K562 (cell line): ENCODE results near the gene PPP2R2D. TPM values are rescaled to one million over a fixed set of nuclear protein-coding genes. Genes with fewer than 3 reads are reported as not detected.
A peak's percentile ranks its signal among the peaks of the same experiment; 100 is the strongest.

ENCODE experiments used
- ATAC-seq: fragments of 200-7000 bp; cut with Tn5 transposase; 3 replicates; pipeline ENCODE4 v1.9.1; 2020; ENCODE audit warnings: moderate library complexity
- BruUV-seq: library from RNA; stranded (reverse); fragments of 400-500 nt; replicated peaks from 2 replicates; lab custom pipeline; 2021; lab: Mats Ljungman, UMichigan
- CTCF ChIA-PET: fragments of 300-600 bp; formaldehyde crosslinking; extraction: SDS; loops from one replicate; lab custom pipeline; 2021; ENCODE audit warnings: low intra/inter-chr PET ratio; lab: Yijun Ruan, JAX
- POLR2A ChIA-PET: fragments of 300-600, 350-650 bp; sonication (Branson Sonifier 250); formaldehyde crosslinking; extraction: SDS; loops from one replicate; lab custom pipeline; 2021; ENCODE audit warnings: antibody characterized with exemption, inconsistent platforms; lab: Yijun Ruan, JAX
- DNase-seq, 4 experiments: peaks; one replicate each; pipeline versions ENCODE4 v3.0.0 to v3.0.0-alpha.2; 2011 to 2018; ENCODE audit warnings: low spot score in 3 of 4, mixed read lengths in 3 of 4; ENCODE audit errors: extremely low read depth in 1 of 4
- FAIRE-seq: peaks from 2 replicates; lab custom pipeline; 2011; peaks lifted over from hg19 to GRCh38; lab: Jason Lieb, UNC
- H2AFZ ChIP-seq: 2 replicates; pipeline ENCODE4 v1.6.0; 2011; ENCODE audit warnings: low read depth, low read length, control low read depth, inconsistent platforms
- H3K27ac ChIP-seq: fragments of 200-600 bp; 3 replicates; pipeline ENCODE4 v1.8.0; 2011; ENCODE audit warnings: low read depth, mild to moderate bottlenecking, control low read depth, inconsistent platforms, low read length, moderate library complexity, mixed read lengths; ENCODE audit errors: extremely low read depth
- H3K27me3 ChIP-seq, 2 experiments: fragments of 300-600 bp in 1 of 2; 2 replicates in 1 of 2; 3 replicates in 1 of 2; pipeline versions ENCODE4 v1.6.0 to v1.8.0; 2011; ENCODE audit warnings: inconsistent platforms in 2 of 2, low read length in 2 of 2, mild to moderate bottlenecking in 1 of 2, mixed read lengths in 1 of 2, moderate library complexity in 1 of 2; ENCODE audit not compliant: control insufficient read depth in 2 of 2, insufficient read depth in 2 of 2
- H3K36me3 ChIP-seq: fragments of 300-600 bp; 3 replicates; pipeline ENCODE4 v1.8.0; 2011; ENCODE audit warnings: mild to moderate bottlenecking, low read length, inconsistent platforms; ENCODE audit not compliant: control insufficient read depth, insufficient read depth
- H3K4me1 ChIP-seq, 2 experiments: fragments of 200-600 bp in 1 of 2; replicated peaks in 1 of 2; 2 replicates in 1 of 2; 3 replicates in 1 of 2; pipeline versions ENCODE4 v1.5.1 to v1.8.0; 2011; ENCODE audit warnings: inconsistent platforms in 2 of 2, low read length in 2 of 2, mild to moderate bottlenecking in 1 of 2, mixed read lengths in 1 of 2, moderate library complexity in 1 of 2; ENCODE audit not compliant: control insufficient read depth in 2 of 2, insufficient read depth in 2 of 2
- H3K4me2 ChIP-seq: 2 replicates; pipeline ENCODE4 v1.6.1; 2011; ENCODE audit warnings: low read length, control low read depth, inconsistent platforms, mixed read lengths; ENCODE audit not compliant: insufficient read depth
- H3K4me3 ChIP-seq: fragments of 200-600 bp; sonication (generic), shearing (Covaris generic); 2 replicates; pipeline ENCODE4 v1.5.1; 2016; ENCODE audit warnings: control low read depth, inconsistent platforms
- H3K79me2 ChIP-seq: fragments of 200-600 bp; 3 replicates; pipeline ENCODE4 v1.8.0; 2011; ENCODE audit warnings: low read length, inconsistent platforms; ENCODE audit not compliant: control insufficient read depth, insufficient read depth
- H3K9ac ChIP-seq, 2 experiments: 2 replicates each; pipeline versions ENCODE4 v1.6.0 to v1.6.1; 2011; ENCODE audit warnings: low read depth in 2 of 2, low read length in 2 of 2, control low read depth in 1 of 2, inconsistent platforms in 1 of 2, mild to moderate bottlenecking in 1 of 2, mixed read lengths in 1 of 2; ENCODE audit not compliant: insufficient read depth in 1 of 2
- H3K9me1 ChIP-seq: one replicate; pipeline ENCODE4 v1.6.0; 2011; ENCODE audit warnings: inconsistent platforms, mild to moderate bottlenecking, low read length, moderate library complexity; ENCODE audit not compliant: control insufficient read depth, insufficient read depth
- H3K9me3 ChIP-seq: replicated peaks from 2 replicates; pipeline ENCODE4 v1.5.1; 2011; ENCODE audit warnings: low read depth, low read length, inconsistent platforms; ENCODE audit not compliant: control insufficient read depth, insufficient read depth
- H4K20me1 ChIP-seq: replicated peaks from 2 replicates; pipeline ENCODE4 v1.6.1; 2011; ENCODE audit warnings: low read length, inconsistent platforms, mixed read lengths; ENCODE audit not compliant: control insufficient read depth, insufficient read depth
- AFF1 ChIP-seq, 2 experiments: fragments of 450-650 bp; IDR thresholded peaks; 2 replicates each; pipeline ENCODE4 v1.6.1; 2018; ENCODE audit warnings: mild to moderate bottlenecking in 2 of 2, low read depth in 1 of 2; ENCODE audit not compliant: partially characterized antibody in 2 of 2
- BACH1 ChIP-seq: fragments of 200-800 bp; sonication (Bioruptor generic); IDR thresholded peaks from 2 replicates; pipeline ENCODE4 v1.6.1; 2016; ENCODE audit warnings: missing genetic modification characterization, missing compliant biosample characterization
- BHLHE40 ChIP-seq: IDR thresholded peaks from 2 replicates; pipeline ENCODE4 v1.6.1; 2011; ENCODE audit warnings: low read length, improper control_type of control experiment
- CREB3 ChIP-seq: fragments of 450-650 bp; conservative IDR thresholded peaks from 2 replicates; pipeline ENCODE4 v1.6.1; 2016; ENCODE audit warnings: missing genetic modification characterization, low read depth, mild to moderate bottlenecking, missing compliant biosample characterization, moderate library complexity
- POLR2B ChIP-seq: fragments of 450-650 bp; IDR thresholded peaks from 2 replicates; pipeline ENCODE4 v1.6.1; 2018; ENCODE audit warnings: low read depth; ENCODE audit not compliant: partially characterized antibody
- WGBS: fragments of 100-300 bp; shearing (Covaris generic); methylation state at CpG from one replicate; pipeline ENCODE4 v1.1.6; 2016; ENCODE audit warnings: low coverage, mixed read lengths; ENCODE audit not compliant: insufficient coverage; ENCODE audit errors: missing lambda C conversion rate; 5-methylcytosine and 5-hydroxymethylcytosine counted together
- in situ Hi-C: fragments of 300-500 bp; cut with MboI; formaldehyde crosslinking; loops from 4 replicates; pipeline ENCODE4 v1.15.0; 2018; ENCODE audit warnings: inconsistent platforms, mixed read lengths
- intact Hi-C: fragments of 100-400 bp; cut with micrococcal nuclease; formaldehyde crosslinking; loops from 2 replicates; pipeline ENCODE4 v1.14.2; 2022
- polyA plus RNA-seq, 8 experiments: library from polyadenylated mRNA; depleted of rRNA in 4 of 8; stranded (reverse) in 5 of 8; unstranded in 3 of 8; fragments of >200 nt; fragmentation: Nextera tagmentation in 2 of 8; fragmentation: Illumina TruSeq in 1 of 8; extraction: Ambion mirVana in 2 of 8; extraction: Trizol in 1 of 8; gene quantifications; 2 replicates each; pipeline versions ENCODE4 v1.2.1 to v1.2.3, GENCODE V29; 2011 to 2014; ENCODE audit warnings: inconsistent platforms in 1 of 8, missing spikeins in 1 of 8
- total RNA-seq, 7 experiments: library from RNA; depleted of rRNA in 6 of 7; stranded (reverse); fragments of >200 nt in 6 of 7; fragmentation: Illumina TruSeq in 2 of 7; extraction: Trizol in 2 of 7; gene quantifications; 2 replicates each; pipeline versions ENCODE4 v1.2.1 to v1.2.3, GENCODE V29; 2011 to 2021; ENCODE audit warnings: low replicate concordance in 1 of 7

The PPP2R2D gene
- total and polyA plus RNA-seq, 9 of the 15 experiments (the other 6 are each of a cell fraction or from before 2014, with no cell fraction given) = 1.9 to 37.0 (median 26.8) TPM

GRCh38 chr10:131915484-131915883 is 14.7 kb downstream of the PPP2R2D start:
- peak overlapping the region; percentile 40 to 72; a peak in 3 of 4 replicates for H3K9ac ChIP-seq
- H4K20me1 ChIP-seq = peaks cover 5% of the 10 kb centered on the region; the same call in 1 of the 2 replicates
- FAIRE-seq (no peak), ATAC-seq (peak; percentile 59), DNase-seq (peak in 1 of 4 experiments; percentile 44)
- peak overlapping the region; percentile 96 for H3K27ac ChIP-seq
- H3K27me3 ChIP-seq = no peaks in the 10 kb centered on the region
- WGBS = 7% methylated on average over 11 of the region's 11 CpGs
- peaks cover 80% of the 10 kb centered on the region for H3K79me2 ChIP-seq
- intact Hi-C loops = no loop called here
- peak; percentile 25 for TF ChIP-seq POLR2B
- no peak for TF ChIP-seq BHLHE40
- peaks cover 3 to 47% of the 10 kb centered on the region in 2 experiments; a peak in 4 of 5 replicates for H3K4me1 ChIP-seq
- H3K9me1 ChIP-seq = no peaks in the 10 kb centered on the region
- no peaks in the 10 kb centered on the region for H3K9me3 ChIP-seq
- peak overlapping the region; percentile 81 for H3K4me2 ChIP-seq
- no TSS peak for BruUV-seq
- in situ Hi-C loops = no loop called here
- 0 out of 2 replicates have a peak overlapping the region, but pooled peaks have one; percentile 8 for H3K4me3 ChIP-seq
- ChIA-PET CTCF (no interaction called here), POLR2A (interaction anchor here (4.4 to 9.0 kb wide), 2 partner anchors 11 to 17 kb away, joined by 37 to 100 read pairs; partner anchors contain the start of gene PPP2R2D)
- H3K36me3 ChIP-seq = peaks cover 14% of the 10 kb centered on the region
- no peak overlapping the region for H2AFZ ChIP-seq

- Histone ChIP-seq H2AFZ (no peak overlapping the region), H3K9me1 (peaks cover 3% of the 10 kb centered on the region), H3K4me2 (peak overlapping the region; percentile 81), H3K79me2 (peaks cover 80% of the 10 kb centered on the region), H4K20me1 (no peaks in the 10 kb centered on the region), H3K9me3 (no peaks in the 10 kb centered on the region), H3K27me3 (no peaks in the 10 kb centered on the region), H3K4me3 (no peak overlapping the region), H3K4me1 (peaks cover 6 to 46% of the 10 kb centered on the region in 2 experiments), H3K27ac (peak overlapping the region; percentile 96), H3K36me3 (peaks cover 16% of the 10 kb centered on the region), H3K9ac (peak overlapping the region; percentile 72 to 85)
- peak; percentile 79 for ATAC-seq
- CTCF ChIA-PET = no interaction called here
- in situ Hi-C loops = no loop called here
- POLR2A ChIA-PET = interaction anchor here (4.4 to 9.0 kb wide), 2 partner anchors 12 to 18 kb away, joined by 37 to 100 read pairs; partner anchors contain the start of gene PPP2R2D
- peak in 2 of 4 experiments; percentile 39 to 82 for DNase-seq
- 9% methylated on average over 14 of the region's 19 CpGs for WGBS
- intact Hi-C loops = no loop called here
- BruUV-seq = no TSS peak
- peak; percentile 85 for FAIRE-seq
- TF ChIP-seq CREB3 (tag) = 0 out of 2 replicates have a peak, but pooled peaks have one; percentile 37
- peak in 1 of 2 experiments; percentile 20 for TF ChIP-seq AFF1 (IDR thresholded peaks at IDR 0.05; ENCODE audit: low read depth in 1 of 2, partially characterized antibody in 2 of 2)
- peak; percentile 89 for TF ChIP-seq BACH1 (tag)
Measured at GRCh38 chr10:131915990-131916766, 15.4 kb downstream of the PPP2R2D start.
